H1 (cell line): Measurements from ENCODE around the gene ASB1. TPM values are rescaled to one million over a fixed set of nuclear protein-coding genes. Genes with fewer than 3 reads are reported as not detected.

ENCODE experiments used
- polyA plus RNA-seq, 7 experiments: library from polyadenylated mRNA; depleted of rRNA in 3 of 7; stranded (reverse) in 5 of 7; unstranded in 2 of 7; fragments of >200 nt in 5 of 7; fragments of 200-250 nt in 2 of 7; gene quantifications; 1 replicate in 5 of 7; 2 replicates in 1 of 7; 4 replicates in 1 of 7; pipeline versions ENCODE4 v1.2.1 to v1.2.3, GENCODE V29; 2011 to 2013; ENCODE audit warnings: missing spikeins in 2 of 7, mixed read lengths in 2 of 7
- total RNA-seq: library from RNA; stranded (reverse); fragmentation: NEBNext Ultra II Directional; extraction: Animal tissue kit (Norgen Biotek cat#: 25700); gene quantifications from 2 replicates; pipeline ENCODE4 v1.2.1, GENCODE V29; 2021
- TF ChIP-seq, protein P1 (sequence below): fragments of 300-600 bp; sonication (generic); IDR thresholded peaks from 2 replicates; pipeline ENCODE4 v1.7.1; 2012; ENCODE audit warnings: low read length, moderate library complexity, mild to moderate bottlenecking, inconsistent platforms; ENCODE audit not compliant: insufficient replicate concordance

Gene ASB1
- total and polyA plus RNA-seq, 2 of the 8 experiments (the other 6 are each of a cell fraction or from before 2014, with no cell fraction given): 24.1 to 36.0 TPM

DNA sequence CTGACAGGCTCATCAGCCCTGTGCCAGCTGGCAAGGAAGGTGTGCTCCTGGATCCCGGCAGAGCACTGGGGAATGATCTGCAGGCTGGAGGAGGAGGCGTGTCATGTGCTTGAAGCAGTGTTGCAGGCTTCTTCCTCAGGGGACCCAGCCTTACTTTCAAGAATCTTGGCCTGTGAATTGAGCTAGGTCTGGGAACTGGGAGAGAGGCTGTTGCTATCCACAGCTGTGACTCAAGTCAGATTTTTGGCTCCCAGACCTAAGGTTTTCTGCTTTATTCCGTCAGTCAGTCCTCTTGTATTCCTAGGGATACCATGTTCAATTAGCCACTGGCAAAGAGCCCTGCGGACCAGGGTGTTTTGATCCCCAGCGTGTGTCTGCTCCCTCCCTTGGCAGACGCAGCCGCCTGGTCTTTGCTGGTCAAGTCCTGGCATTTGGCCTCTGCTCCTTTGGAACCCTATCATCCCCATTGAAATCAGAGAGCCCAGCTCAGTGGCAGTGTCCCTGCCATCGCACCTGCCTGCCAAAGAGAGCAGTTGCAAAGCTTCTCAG, 32.4 kb downstream of the ASB1 start (continued):
- TF ChIP-seq, protein P1, sequence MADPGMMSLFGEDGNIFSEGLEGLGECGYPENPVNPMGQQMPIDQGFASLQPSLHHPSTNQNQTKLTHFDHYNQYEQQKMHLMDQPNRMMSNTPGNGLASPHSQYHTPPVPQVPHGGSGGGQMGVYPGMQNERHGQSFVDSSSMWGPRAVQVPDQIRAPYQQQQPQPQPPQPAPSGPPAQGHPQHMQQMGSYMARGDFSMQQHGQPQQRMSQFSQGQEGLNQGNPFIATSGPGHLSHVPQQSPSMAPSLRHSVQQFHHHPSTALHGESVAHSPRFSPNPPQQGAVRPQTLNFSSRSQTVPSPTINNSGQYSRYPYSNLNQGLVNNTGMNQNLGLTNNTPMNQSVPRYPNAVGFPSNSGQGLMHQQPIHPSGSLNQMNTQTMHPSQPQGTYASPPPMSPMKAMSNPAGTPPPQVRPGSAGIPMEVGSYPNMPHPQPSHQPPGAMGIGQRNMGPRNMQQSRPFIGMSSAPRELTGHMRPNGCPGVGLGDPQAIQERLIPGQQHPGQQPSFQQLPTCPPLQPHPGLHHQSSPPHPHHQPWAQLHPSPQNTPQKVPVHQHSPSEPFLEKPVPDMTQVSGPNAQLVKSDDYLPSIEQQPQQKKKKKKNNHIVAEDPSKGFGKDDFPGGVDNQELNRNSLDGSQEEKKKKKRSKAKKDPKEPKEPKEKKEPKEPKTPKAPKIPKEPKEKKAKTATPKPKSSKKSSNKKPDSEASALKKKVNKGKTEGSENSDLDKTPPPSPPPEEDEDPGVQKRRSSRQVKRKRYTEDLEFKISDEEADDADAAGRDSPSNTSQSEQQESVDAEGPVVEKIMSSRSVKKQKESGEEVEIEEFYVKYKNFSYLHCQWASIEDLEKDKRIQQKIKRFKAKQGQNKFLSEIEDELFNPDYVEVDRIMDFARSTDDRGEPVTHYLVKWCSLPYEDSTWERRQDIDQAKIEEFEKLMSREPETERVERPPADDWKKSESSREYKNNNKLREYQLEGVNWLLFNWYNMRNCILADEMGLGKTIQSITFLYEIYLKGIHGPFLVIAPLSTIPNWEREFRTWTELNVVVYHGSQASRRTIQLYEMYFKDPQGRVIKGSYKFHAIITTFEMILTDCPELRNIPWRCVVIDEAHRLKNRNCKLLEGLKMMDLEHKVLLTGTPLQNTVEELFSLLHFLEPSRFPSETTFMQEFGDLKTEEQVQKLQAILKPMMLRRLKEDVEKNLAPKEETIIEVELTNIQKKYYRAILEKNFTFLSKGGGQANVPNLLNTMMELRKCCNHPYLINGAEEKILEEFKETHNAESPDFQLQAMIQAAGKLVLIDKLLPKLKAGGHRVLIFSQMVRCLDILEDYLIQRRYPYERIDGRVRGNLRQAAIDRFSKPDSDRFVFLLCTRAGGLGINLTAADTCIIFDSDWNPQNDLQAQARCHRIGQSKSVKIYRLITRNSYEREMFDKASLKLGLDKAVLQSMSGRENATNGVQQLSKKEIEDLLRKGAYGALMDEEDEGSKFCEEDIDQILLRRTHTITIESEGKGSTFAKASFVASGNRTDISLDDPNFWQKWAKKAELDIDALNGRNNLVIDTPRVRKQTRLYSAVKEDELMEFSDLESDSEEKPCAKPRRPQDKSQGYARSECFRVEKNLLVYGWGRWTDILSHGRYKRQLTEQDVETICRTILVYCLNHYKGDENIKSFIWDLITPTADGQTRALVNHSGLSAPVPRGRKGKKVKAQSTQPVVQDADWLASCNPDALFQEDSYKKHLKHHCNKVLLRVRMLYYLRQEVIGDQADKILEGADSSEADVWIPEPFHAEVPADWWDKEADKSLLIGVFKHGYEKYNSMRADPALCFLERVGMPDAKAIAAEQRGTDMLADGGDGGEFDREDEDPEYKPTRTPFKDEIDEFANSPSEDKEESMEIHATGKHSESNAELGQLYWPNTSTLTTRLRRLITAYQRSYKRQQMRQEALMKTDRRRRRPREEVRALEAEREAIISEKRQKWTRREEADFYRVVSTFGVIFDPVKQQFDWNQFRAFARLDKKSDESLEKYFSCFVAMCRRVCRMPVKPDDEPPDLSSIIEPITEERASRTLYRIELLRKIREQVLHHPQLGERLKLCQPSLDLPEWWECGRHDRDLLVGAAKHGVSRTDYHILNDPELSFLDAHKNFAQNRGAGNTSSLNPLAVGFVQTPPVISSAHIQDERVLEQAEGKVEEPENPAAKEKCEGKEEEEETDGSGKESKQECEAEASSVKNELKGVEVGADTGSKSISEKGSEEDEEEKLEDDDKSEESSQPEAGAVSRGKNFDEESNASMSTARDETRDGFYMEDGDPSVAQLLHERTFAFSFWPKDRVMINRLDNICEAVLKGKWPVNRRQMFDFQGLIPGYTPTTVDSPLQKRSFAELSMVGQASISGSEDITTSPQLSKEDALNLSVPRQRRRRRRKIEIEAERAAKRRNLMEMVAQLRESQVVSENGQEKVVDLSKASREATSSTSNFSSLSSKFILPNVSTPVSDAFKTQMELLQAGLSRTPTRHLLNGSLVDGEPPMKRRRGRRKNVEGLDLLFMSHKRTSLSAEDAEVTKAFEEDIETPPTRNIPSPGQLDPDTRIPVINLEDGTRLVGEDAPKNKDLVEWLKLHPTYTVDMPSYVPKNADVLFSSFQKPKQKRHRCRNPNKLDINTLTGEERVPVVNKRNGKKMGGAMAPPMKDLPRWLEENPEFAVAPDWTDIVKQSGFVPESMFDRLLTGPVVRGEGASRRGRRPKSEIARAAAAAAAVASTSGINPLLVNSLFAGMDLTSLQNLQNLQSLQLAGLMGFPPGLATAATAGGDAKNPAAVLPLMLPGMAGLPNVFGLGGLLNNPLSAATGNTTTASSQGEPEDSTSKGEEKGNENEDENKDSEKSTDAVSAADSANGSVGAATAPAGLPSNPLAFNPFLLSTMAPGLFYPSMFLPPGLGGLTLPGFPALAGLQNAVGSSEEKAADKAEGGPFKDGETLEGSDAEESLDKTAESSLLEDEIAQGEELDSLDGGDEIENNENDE: no peak
- TF ChIP-seq, all 59 proteins: peak for 0
